Measurements from ENCODE around the gene ZC2HC1C.
A peak's percentile ranks its signal among the peaks of the same experiment; 100 is the strongest.

Gene ZC2HC1C

DNA sequence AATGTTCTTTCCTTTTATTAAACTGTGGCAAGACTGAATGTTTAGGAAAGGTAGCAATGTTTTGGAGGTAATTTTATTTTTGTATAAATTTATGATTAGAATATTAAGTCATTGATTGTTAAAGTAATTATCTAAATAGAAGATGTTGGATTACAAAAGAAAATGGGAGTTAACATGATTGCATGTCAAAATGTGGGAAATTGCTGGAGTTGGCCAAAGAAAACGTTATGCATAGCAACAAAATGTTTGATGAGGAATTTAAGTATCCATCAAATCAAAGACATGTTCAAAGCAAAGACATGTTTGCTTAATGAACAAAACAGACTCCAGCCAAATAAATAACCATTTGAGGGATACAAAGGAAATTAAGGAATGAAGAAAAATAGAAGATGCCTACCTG lies 15.0 kb upstream of the ZC2HC1C start:
- H3K27ac ChIP-seq: no peak overlapping the region
- no peaks in the 10 kb centered on the region for H3K9me3 ChIP-seq (ENCODE audit: severe bottlenecking)
- H3K4me3 ChIP-seq (ENCODE audit: low read depth, low read length): no peak overlapping the region
- no peaks in the 10 kb centered on the region for H3K27me3 ChIP-seq (ENCODE audit: insufficient read depth, low read depth, severe bottlenecking)
- H3K36me3 ChIP-seq: peaks cover 7% of the 10 kb centered on the region
- no peak for DNase-seq
- TF ChIP-seq, protein P1, sequence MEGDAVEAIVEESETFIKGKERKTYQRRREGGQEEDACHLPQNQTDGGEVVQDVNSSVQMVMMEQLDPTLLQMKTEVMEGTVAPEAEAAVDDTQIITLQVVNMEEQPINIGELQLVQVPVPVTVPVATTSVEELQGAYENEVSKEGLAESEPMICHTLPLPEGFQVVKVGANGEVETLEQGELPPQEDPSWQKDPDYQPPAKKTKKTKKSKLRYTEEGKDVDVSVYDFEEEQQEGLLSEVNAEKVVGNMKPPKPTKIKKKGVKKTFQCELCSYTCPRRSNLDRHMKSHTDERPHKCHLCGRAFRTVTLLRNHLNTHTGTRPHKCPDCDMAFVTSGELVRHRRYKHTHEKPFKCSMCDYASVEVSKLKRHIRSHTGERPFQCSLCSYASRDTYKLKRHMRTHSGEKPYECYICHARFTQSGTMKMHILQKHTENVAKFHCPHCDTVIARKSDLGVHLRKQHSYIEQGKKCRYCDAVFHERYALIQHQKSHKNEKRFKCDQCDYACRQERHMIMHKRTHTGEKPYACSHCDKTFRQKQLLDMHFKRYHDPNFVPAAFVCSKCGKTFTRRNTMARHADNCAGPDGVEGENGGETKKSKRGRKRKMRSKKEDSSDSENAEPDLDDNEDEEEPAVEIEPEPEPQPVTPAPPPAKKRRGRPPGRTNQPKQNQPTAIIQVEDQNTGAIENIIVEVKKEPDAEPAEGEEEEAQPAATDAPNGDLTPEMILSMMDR (IDR thresholded peaks at IDR 0.05; ENCODE audit: low read depth, low read length): no peak

GRCh38 chr14:75059642-75060041 lies 9.8 kb upstream of the ZC2HC1C start:
- DNase-seq: no peak
- Histone ChIP-seq H3K27ac (no peak overlapping the region), H3K4me3 (ENCODE audit: low read depth, low read length) (no peak overlapping the region), H3K9me3 (ENCODE audit: severe bottlenecking) (peaks cover 7% of the 10 kb centered on the region), H3K36me3 (peaks cover 35% of the 10 kb centered on the region), H3K27me3 (ENCODE audit: insufficient read depth, low read depth, severe bottlenecking) (no peaks in the 10 kb centered on the region)
- TF ChIP-seq, protein P1 (IDR thresholded peaks at IDR 0.05; ENCODE audit: low read depth, low read length): no peak

DNA sequence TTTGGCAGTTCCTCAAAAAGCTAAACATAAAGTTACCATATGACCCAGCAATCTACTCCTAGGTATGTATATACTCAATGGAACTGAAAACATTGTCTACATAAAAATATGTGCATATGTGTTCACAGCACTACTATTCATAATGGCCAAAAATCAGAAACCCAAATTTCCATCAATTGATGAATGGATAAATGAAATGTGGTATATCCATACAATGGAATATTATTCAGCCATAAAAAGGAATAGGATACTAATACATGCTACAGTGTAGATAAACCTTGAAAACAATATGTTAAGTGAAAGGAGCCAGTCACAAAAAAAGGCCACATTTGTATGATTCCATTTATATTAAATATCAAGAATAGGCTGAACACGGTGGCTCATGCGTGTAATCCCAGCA lies 9.0 kb upstream of the ZC2HC1C start:
- TF ChIP-seq, protein P1 (IDR thresholded peaks at IDR 0.05; ENCODE audit: low read depth, low read length): no peak
- Histone ChIP-seq H3K4me3 (ENCODE audit: low read depth, low read length) (no peak overlapping the region), H3K36me3 (peaks cover 34% of the 10 kb centered on the region), H3K27me3 (ENCODE audit: insufficient read depth, low read depth, severe bottlenecking) (no peaks in the 10 kb centered on the region), H3K27ac (no peak overlapping the region), H3K9me3 (ENCODE audit: severe bottlenecking) (peaks cover 7% of the 10 kb centered on the region)
- DNase-seq: no peak

- no peak for DNase-seq
- peaks cover 29% of the 10 kb centered on the region for H3K36me3 ChIP-seq
- no peaks in the 10 kb centered on the region for H3K27me3 ChIP-seq (ENCODE audit: insufficient read depth, low read depth, severe bottlenecking)
- peak overlapping the region; percentile 65 for H3K4me3 ChIP-seq (ENCODE audit: low read depth, low read length)
- peaks cover 7% of the 10 kb centered on the region for H3K9me3 ChIP-seq (ENCODE audit: severe bottlenecking)
- TF ChIP-seq, protein P1 (IDR thresholded peaks at IDR 0.05; ENCODE audit: low read depth, low read length): no peak
- H3K27ac ChIP-seq: peak overlapping the region; percentile 86
Measured at GRCh38 chr14:75063013-75063412, 6.4 kb upstream of the ZC2HC1C start.

DNA sequence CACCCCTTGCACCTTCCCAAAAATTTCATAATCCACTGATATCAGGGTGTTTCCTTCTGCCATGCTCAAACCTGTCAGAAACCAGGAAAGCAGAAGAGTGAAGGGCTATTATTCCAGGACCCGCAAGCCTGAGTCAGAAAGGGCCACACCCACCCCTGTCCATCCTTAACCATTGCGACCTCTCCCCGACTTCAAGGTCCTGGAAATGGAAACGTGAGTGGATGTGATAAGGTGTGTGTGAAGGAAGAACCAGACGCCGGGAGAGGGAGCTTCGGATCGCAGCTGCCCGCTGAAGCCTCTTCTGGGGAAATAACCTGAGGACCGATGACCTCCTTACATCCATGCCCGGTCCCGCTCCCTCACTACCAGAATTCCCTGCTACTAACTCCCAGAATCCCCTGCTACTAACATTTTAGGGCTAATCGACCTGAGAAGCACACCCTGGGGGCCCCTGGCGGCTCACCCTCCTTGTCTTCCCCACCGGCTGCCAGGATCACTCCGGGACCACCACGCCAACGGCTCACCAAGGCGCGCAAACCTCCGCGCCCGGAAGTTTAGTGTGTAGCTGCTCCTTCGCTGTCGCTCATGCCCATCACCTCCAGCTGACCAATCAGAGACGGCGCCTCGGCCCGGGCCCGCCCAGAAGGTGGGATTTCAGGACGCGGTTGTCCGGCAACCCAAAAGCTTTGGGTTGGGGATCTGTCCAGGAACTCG lies 5.8 kb upstream of the ZC2HC1C start, which contains the start of gene ACYP1:
ACYP1 (minus strand) TSS at position 534 of the 714 bp plus-strand sequence; CDS start at position 63, 471 bp downstream.
- Histone ChIP-seq H3K27me3 (ENCODE audit: insufficient read depth, low read depth, severe bottlenecking) (no peaks in the 10 kb centered on the region), H3K4me3 (ENCODE audit: low read depth, low read length) (peak within 1 kb of the TSS; percentile 65), H3K27ac (peak within 1 kb of the TSS; percentile 86), H3K9me3 (ENCODE audit: severe bottlenecking) (peaks cover 7% of the 10 kb centered on the region), H3K36me3 (peaks cover 29% of the 10 kb centered on the region)
- peak; percentile 95 for DNase-seq
- TF ChIP-seq, protein P1 (IDR thresholded peaks at IDR 0.05; ENCODE audit: low read depth, low read length): no peak

DNA sequence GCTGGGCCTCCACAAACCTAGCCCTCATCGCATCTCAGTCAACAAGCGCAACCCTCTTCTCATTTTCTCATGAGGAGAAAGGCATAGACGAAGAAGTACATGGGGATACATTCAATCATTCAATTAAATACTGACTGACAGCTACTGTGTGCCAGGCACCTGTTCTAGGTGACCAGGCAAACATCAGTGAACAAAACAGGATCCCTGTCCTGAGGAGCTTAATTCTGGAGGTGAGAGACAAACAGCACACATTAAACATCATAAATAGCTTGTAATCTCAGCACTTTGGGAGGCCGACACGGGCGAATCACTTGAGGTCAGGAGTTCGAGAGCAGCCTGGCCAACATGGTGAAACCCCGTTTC lies 5.3 kb upstream of the ZC2HC1C start:
- H3K27me3 ChIP-seq (ENCODE audit: insufficient read depth, low read depth, severe bottlenecking): no peaks in the 10 kb centered on the region
- peak overlapping the region; percentile 65 for H3K4me3 ChIP-seq (ENCODE audit: low read depth, low read length)
- no peak for DNase-seq
- peaks cover 7% of the 10 kb centered on the region for H3K9me3 ChIP-seq (ENCODE audit: severe bottlenecking)
- TF ChIP-seq, protein P1 (IDR thresholded peaks at IDR 0.05; ENCODE audit: low read depth, low read length): no peak
- H3K27ac ChIP-seq: peak overlapping the region; percentile 86
- peaks cover 29% of the 10 kb centered on the region for H3K36me3 ChIP-seq
